GM20000 (cell line): ENCODE data around the gene SLC38A8.

Experiments used
- DNase-seq: peaks from one replicate; pipeline ENCODE4 v3.0.0; 2012; ENCODE audit warnings: low spot score
- CTCF ChIP-seq: IDR thresholded peaks from 2 replicates; pipeline ENCODE4 v1.5.1; 2012; ENCODE audit warnings: mild to moderate bottlenecking, control low read depth; ENCODE audit errors: extremely low read depth, missing control alignments

Gene SLC38A8

DNA sequence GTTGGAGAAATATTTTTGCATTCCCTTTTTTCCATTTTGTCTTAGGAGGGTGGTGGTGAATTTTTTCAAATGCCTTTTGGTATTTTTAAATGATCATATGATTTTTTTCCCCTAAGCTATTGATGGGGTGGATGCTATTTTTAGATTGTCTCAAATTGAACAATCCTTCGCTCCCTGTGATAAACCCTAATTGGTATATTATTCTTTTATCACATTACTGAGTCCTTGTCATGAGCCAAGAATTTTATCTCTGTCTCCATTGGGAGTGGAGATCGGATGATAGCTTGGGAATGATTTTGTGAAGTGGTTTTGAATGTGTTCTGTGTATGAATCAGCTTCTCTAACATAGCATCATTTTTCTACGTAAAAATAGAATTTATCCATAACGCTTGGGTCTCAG lies 59.1 kb downstream of the SLC38A8 start:
- DNase-seq: no peak
- TF ChIP-seq CTCF: no peak

GRCh38 chr16:83981799-83982198 lies 60.8 kb downstream of the SLC38A8 start:
- TF ChIP-seq CTCF: no peak
- DNase-seq: no peak

DNA sequence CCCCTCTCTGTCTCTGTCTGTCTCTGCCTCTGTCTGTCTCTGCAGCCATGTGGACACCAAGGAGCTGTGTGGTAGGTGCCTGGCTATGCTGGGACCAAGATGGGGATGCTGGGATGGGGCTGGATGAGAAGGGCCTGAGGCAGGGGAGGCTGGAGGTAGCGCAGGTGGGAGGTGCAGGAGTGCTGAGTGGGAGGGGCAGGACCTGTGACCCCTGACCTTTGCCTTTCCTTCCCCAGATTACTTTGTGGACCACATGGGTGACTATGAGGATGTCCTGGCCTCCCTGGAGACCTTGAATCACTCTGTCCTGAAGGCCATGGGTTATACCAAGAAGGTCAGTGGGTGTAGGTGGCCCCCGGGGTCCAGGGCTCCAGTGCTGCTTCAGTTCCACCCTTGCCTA lies 61.8 kb downstream of the SLC38A8 start:
- TF ChIP-seq CTCF: no peak
- no peak for DNase-seq

GRCh38 chr16:83979441-83979840 lies 63.2 kb downstream of the SLC38A8 start:
- TF ChIP-seq CTCF: no peak
- DNase-seq: no peak

DNA sequence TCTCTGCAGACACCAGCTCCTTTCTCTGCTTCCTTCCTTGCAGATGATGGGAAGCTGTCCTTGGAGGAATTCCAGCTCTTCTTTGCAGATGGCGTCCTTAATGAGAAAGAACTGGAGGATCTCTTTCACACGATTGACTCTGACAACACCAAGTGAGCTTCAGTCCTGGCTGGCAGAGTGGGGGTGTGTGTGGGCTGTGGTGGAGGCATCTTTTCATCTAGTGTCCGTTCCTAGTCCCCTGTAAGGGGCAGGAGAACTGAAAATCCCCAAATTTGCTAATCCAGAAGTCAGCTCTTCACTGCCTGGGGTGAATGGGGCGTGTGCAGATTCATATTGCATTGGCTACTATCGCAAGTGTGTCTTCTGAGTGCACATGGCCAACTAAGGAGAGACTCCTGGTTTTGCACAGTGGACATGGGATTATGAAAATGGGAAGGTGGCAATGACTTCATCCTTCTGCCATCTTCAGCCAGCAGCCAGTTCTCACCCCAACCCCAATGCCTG lies 64.1 kb downstream of the SLC38A8 start:
- DNase-seq: no peak
- no peak for TF ChIP-seq CTCF

- no peak for TF ChIP-seq CTCF
- DNase-seq: no peak
These were observed 65.4 kb downstream of the SLC38A8 start for GRCh38 chr16:83977056-83977815.

DNA sequence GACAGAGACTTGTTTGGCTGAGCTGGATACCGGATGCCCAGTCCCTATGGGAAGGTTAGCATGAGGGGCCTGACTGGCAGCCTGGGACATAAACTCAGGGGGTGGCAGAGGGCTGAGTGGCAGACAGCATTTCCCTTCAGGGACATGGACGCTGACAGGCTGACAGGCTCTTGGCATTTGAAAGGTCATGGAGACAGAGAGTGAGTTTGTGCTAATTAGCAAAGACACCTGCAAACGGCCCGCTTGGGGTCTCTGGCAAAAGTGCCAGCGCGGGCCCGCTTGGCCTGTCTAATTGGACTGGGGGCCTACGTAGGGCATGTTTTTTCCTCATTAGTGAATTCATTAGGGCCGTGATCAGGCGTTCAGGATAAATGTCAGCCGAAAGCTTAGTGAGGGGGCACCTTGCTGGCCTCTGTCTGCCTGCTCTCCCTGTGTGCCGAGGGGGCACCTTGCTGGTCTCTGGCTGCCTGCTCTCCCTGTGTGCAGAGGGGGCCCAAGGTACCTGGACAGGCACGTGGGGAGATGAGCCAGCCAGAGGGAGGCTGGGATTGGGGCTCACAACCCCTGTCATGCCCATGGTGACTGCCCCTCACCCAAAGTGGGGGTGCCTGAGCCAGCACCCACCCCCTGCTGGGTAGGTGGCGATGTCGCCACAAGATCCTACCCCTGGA lies 66.9 kb downstream of the SLC38A8 start:
- DNase-seq: no peak
- TF ChIP-seq CTCF: no peak
